GM19099 (cell line): ENCODE results near the gene MLLT10.

Experiments
- POLR2A ChIP-seq: IDR thresholded peaks from 3 replicates; pipeline ENCODE4 v1.6.1; 2011; ENCODE audit warnings: low read depth; ENCODE audit not compliant: insufficient read length; ENCODE audit errors: extremely low read depth

Gene MLLT10

GRCh38 chr10:21533467-21534279 lies at the start of gene MLLT10:
Gene MLLT10, plus strand, starts transcription at chr10:21534232. Its CDS starts 413 bp downstream, at chr10:21534645.
- TF ChIP-seq POLR2A = peak; percentile 87

DNA sequence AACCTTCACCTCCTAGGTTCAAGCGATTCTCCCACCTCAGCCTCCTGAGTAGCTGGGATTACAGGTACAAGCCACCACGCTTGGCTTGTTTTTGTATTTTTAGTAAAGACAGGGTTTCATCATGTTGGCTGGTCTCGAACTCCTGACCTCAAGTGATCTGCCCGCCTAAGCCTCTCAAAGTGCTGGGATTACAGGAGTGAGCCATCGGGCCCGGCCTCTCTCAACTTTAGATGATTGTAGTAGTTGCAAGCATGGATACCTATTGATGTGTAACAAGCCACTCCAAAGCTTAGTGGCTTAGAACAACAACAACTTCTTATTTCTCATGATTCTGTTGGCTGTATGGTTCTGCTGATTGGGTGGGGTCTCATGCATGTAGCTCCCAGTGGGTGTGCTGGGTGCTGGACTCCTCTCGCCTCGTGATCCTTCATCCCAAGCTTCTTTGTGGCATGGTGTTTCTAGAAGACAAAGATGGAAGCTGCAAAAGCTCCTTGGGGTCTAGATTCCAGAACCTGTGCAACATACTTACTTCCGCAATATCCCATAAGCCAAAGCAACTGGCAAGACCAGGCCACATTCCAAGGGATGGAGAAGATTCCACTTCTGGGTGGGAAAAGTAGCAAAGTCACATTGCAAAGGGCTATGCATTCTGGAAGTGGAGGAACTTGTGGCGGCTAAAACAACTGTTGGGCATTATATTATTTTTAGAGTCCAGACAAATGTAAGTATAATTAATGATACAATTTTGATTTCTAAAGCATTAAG lies 46.4 kb upstream of the MLLT10 start:
- no peak for TF ChIP-seq POLR2A

DNA sequence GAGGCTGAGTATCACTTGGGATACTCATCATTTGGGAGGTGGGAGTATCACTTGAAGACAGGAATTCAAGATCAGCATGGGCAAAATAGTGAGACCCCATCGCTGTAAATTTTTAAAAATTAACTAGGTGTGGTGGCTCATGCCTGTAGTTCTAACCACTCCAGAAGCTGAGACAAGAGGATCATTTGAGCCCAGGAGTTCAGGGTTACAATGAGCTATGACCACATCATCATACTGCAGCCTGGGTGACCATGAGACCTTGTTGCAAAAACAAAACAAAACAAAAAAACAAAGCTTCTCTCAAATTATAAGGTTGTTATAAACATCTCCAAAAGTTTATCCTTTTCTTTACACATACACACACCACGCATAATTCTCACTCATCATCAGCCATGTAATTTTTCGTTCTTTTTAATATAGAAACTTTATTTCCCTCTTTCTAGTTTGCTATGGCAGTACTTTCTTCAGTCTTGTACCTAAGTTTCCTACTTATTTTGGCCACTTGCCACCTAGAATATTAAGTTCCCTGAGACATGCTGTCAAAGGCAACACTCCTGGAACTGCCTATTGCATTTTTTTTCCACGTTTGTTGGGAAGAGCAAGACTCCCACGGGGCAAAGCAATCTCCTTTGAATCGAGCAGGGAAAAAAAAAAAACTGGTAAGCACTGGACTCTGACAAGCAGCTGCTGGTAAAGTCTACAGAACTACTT lies 45.6 kb upstream of the MLLT10 start:
- no peak for TF ChIP-seq POLR2A

DNA sequence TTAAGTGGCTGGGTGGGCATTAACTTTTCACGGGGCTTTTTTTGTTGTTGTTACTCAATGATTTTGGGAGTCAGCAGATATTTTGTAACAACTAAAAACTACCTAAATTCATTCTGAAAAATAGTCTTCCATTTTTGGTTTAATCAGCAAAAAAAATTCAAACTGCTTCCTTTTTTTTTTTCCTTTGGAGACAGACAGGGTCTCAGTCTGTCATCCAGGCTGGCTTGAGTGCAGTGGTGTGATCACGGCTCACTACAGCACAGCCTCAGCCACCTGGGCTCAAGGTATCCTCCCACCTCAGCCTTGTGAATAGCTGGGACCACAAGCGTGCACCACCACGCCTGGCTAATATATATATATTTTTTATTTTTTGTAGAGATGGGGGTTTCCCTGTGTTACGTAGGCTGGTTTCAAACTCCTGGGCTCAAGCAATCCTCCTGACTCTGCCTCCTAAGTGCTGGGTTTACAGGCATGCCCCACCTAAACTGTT lies 45.0 kb upstream of the MLLT10 start:
- no peak for TF ChIP-seq POLR2A

DNA sequence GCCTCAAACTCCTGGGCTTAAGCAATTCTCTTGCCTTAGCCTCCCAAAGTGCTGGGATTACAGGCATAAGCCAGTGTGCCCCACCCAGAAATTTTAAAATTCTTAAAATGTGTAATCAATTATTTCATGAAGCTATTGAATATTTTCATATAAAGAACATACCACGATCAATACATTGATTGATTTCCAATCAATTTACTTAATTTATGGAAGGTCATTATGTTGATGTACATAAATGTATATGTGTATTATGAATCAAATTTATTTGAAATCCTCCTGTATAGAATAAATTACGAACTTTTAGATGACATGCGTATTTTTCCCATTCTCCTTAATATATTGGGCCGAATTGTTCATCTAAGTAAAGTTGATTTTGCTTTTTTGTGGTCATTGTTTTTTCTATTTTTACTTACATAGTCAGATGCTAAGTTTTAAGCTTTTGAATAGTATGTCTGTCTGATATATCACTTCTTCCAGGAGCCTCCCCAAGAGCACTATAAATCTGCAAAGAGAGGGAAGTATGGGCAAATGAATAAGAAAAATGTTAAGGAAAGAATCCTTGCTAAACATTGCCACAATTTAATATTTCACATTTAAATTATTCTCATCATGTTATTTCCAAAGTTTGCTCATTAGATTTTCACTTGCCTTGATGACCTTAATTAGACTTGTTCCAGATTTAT lies 43.9 kb upstream of the MLLT10 start:
- TF ChIP-seq POLR2A = no peak

GRCh38 chr10:21490711-21491105 lies 43.3 kb upstream of the MLLT10 start:
- TF ChIP-seq POLR2A = no peak

- no peak for TF ChIP-seq POLR2A
Measured at GRCh38 chr10:21492421-21492820, 41.6 kb upstream of the MLLT10 start.

DNA sequence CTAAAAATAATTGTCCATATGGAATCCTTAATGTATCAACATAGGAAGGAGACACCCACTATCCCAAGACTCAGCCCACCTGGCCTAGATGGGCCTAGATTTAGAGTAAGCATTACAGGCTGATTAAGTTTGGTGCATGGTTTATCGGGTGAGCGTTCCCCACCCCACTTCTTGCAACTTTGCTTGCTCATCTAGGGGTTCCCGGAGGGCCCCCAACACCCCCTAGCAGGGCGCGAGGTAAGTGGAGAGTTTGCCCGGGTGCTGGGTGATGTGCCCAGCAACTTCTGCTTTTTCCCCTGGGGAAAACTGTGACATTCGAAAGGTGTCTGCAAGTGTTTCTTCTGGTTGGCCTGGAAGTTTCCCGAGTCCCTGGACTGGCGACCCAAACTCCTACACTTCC lies 40.2 kb upstream of the MLLT10 start:
- no peak for TF ChIP-seq POLR2A

DNA sequence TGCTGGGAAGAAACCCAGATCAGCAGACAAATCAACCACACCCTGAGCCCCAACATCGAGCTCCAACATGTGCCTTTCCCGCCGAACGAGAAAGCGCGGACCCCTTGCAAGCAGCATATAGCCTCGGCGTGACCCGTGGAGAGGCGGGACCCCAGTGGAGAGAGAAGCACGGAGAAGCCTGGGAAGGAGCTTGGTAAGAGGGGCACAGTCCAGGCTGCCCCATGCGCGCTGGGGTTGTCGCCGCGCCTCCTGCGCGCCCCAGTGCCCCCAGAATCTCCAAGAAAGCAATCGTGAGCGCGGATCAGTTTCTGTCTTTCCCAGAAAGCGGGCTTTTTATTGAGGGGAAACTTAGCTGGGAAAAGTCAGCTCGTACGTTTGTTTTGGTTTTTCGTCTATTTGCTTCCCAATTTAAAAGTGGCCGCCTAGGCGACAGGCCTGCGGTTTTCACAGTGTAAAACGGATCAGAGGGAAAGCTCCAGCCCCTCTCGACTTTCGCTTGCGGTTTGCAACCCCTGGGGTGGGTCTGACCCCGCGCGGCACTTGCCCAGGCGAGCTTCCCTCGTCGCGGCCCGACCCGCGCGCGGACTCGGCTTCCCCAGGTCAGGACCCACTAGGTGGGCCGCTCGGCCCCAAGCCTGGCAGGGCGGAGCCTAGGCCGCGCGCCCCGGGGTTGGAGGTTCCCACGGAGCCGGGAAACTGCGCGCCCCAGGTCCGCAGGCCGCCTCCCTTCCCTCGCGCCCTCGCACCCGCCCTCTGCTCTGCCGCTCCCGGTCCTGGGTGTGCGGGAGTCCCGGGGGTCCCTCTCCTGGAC lies 39.6 kb upstream of the MLLT10 start:
- no peak for TF ChIP-seq POLR2A

- TF ChIP-seq POLR2A = no peak
Measured at GRCh38 chr10:21495002-21495751, 38.9 kb upstream of the MLLT10 start.

DNA sequence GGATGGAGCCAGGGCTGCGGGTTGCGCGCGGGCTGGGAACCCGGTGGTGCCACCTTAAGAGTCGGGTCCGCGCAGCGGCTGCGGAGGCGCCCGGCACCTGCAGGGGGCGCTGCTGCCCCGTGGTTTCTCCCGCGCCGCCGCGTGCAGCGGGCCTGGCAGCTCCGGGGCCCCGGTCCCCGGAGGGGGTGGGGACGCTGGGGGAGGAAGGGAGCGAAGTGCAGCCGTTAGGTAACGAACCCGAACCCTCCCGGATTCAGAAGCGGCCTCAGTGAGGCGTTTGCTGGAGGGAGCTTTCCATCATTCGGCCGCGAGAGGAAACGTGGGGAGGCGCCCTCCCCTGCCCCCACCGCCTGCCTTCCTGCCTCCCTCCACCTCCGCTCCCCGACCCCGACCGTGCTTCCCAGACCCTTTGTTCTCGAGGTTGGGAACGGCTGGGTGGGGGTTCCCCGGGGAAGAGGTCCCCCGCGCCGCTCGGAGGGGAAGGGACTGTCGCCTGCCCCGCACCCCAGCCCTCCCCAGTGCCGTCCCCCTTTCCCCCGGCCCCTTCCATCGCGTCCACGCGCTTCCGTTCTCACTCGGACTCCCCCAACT lies 38.2 kb upstream of the MLLT10 start:
- peak; percentile 34 for TF ChIP-seq POLR2A

- no peak for TF ChIP-seq POLR2A
Measured at GRCh38 chr10:21496343-21497176, 37.5 kb upstream of the MLLT10 start.
